AG04450 (cell line): ENCODE data around the gene ELOVL3. TPM values are rescaled to one million over a fixed set of nuclear protein-coding genes. Genes with fewer than 3 reads are reported as not detected.

Experiments used
- CTCF ChIA-PET: fragments of 300-600, 350-600 bp; formaldehyde crosslinking; extraction: SDS; loops from one replicate; lab custom pipeline; 2022; ENCODE audit warnings: antibody characterized with exemption, inconsistent platforms; lab: Charles Lee
- POLR2A ChIA-PET: fragments of 350-600 bp; formaldehyde crosslinking; extraction: SDS; loops from one replicate; lab custom pipeline; 2021; ENCODE audit warnings: antibody characterized with exemption, inconsistent platforms; lab: Yijun Ruan, JAX
- DNase-seq: peaks from one replicate; pipeline ENCODE4 v3.0.0-alpha.2; 2011; ENCODE audit warnings: low read depth, low spot score
- H3K27ac ChIP-seq: one replicate; pipeline ENCODE4 v1.5.1; 2012; ENCODE audit warnings: low read depth, low read length, control low read depth
- H3K27me3 ChIP-seq: one replicate; pipeline ENCODE4 v1.6.0; 2012; ENCODE audit warnings: low read length; ENCODE audit not compliant: control insufficient read depth, insufficient read depth
- H3K4me3 ChIP-seq: 2 replicates; pipeline ENCODE4 v1.5.1; 2011; ENCODE audit warnings: mild to moderate bottlenecking, low read depth, low read length, control low read depth
- H3K9me3 ChIP-seq: 2 replicates; pipeline ENCODE4 v1.5.1; 2012; ENCODE audit warnings: low read length; ENCODE audit not compliant: control insufficient read depth, insufficient read depth
- polyA minus RNA-seq: library from RNA; depleted of rRNA, polyadenylated mRNA; stranded (reverse); fragments of >200 nt; gene quantifications from 2 replicates; pipeline ENCODE4 v1.2.3, GENCODE V29; 2011; rRNA and poly(A)+ RNA removed
- polyA plus RNA-seq: library from polyadenylated mRNA; depleted of rRNA; stranded (reverse); fragments of >200 nt; gene quantifications from 2 replicates; pipeline ENCODE4 v1.2.3, GENCODE V29; 2011; rRNA removed
- TF ChIP-seq, protein P1 (sequence below): IDR thresholded peaks from 2 replicates; pipeline ENCODE4 v1.5.1; 2011; ENCODE audit warnings: low read depth, low read length, control low read depth, inconsistent platforms

Gene ELOVL3
- polyA plus RNA-seq, result 0.16 and 0.27 TPM in 2 replicates
- polyA minus RNA-seq, result not detected in 2 replicates

DNA sequence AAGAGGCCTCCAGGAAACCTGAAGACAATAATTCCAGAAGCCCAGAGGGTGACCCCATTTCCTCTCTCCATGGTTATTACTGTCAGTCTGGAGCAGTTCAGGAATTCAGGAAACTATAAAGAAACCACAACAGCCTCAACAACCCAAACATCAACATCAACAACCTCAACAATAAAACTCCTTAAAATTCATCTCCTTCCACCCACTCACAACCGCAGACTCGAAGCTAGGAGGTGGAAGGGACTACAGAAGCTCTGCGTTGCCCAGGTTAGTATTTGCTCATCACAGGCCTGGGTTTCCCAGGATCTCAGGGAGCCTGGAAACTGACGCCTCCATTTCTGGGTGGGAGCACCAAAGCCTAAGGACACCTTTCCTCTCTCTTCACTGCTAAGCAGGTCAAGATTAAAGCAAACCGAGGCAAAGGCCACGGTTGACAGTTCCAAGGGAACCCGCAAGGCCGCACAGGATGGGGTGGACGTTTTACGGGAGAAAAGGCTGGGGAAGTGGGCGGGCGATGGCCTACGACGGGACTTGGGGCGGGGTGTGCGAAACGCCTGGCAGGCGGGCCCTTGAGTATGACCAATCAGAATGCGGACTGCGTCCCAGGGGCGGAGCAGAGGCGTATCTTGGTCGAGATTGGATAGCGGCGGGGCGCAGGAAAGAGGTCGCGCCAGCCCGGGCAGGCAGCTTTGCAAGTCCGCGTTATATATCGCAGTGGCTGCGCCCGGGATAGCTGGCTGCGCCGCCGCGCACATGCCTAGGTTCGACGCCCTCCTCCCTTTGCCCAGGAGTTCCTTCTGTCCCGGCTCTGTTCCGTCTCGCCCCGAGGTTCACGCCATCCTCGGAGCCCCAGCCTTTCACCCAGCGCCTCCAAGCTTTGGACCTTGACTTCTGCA, at the start of gene ELOVL3:
ELOVL3 (plus strand) TSS at position 654 of the 896 bp plus-strand sequence. CDS start 250 bp downstream, outside the sequence.
- TF ChIP-seq, protein P1, sequence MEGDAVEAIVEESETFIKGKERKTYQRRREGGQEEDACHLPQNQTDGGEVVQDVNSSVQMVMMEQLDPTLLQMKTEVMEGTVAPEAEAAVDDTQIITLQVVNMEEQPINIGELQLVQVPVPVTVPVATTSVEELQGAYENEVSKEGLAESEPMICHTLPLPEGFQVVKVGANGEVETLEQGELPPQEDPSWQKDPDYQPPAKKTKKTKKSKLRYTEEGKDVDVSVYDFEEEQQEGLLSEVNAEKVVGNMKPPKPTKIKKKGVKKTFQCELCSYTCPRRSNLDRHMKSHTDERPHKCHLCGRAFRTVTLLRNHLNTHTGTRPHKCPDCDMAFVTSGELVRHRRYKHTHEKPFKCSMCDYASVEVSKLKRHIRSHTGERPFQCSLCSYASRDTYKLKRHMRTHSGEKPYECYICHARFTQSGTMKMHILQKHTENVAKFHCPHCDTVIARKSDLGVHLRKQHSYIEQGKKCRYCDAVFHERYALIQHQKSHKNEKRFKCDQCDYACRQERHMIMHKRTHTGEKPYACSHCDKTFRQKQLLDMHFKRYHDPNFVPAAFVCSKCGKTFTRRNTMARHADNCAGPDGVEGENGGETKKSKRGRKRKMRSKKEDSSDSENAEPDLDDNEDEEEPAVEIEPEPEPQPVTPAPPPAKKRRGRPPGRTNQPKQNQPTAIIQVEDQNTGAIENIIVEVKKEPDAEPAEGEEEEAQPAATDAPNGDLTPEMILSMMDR, result no peak
- peak; percentile 81 for DNase-seq
- H3K9me3 ChIP-seq, result no peaks in the 10 kb centered on the region; the same call in 1 of the 2 replicates
- H3K27ac ChIP-seq, result peak within 1 kb of the TSS; percentile 49
- CTCF ChIA-PET, result interaction anchor here (0.6 to 10.8 kb wide), 6 partner anchors 15 to 182 kb away, joined by 3 to 442 read pairs (median 12); partner anchors contain the start of gene PITX3
- H3K27me3 ChIP-seq, result peaks cover 31% of the 10 kb centered on the region
- H3K4me3 ChIP-seq, result peak within 1 kb of the TSS; percentile 49
- POLR2A ChIA-PET, result interaction anchor here (1.0 kb wide), 1 partner anchor 19 kb away, joined by 3 read pairs; the partner anchor contains the start of gene GBF1

DNA sequence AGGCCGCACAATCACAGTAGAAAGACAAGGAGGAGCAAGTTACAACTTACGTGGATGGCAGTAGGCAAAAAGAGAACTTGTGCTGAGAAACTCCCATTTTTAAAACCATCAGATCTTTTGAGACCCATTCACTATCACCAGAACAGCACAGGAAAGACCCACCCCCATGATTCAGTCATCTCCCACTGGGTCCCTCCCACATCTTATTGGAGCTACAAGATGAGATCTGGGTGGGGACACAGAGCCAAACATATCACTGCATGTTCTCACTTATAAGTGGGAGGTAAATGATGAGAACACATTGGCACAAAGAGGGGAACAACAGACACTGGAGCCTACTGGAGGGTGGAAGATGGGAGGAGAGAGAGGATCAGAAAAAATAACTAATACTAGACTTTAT, 41.5 kb upstream of the ELOVL3 start:
- DNase-seq, result no peak
- Histone ChIP-seq H3K27me3 (peaks cover 11% of the 10 kb centered on the region), H3K9me3 (peaks cover 12% of the 10 kb centered on the region), H3K27ac (no peak overlapping the region), H3K4me3 (no peak overlapping the region)
- ChIA-PET POLR2A (no interaction called here), CTCF (interaction anchor here (2.7 kb wide), 1 partner anchor 15 kb away, joined by 10 read pairs; no protein-coding TSS in a partner anchor)
- TF ChIP-seq, protein P1, result no peak

GRCh38 chr10:102185272-102185671, 40.8 kb upstream of the ELOVL3 start:
- ChIA-PET CTCF (interaction anchor here (2.7 kb wide), 1 partner anchor 16 kb away, joined by 10 read pairs; no protein-coding TSS in a partner anchor), POLR2A (no interaction called here)
- H3K9me3 ChIP-seq, result peaks cover 14% of the 10 kb centered on the region
- peaks cover 11% of the 10 kb centered on the region for H3K27me3 ChIP-seq
- DNase-seq, result no peak
- TF ChIP-seq, protein P1, result no peak
- H3K27ac ChIP-seq, result no peak overlapping the region
- no peak overlapping the region for H3K4me3 ChIP-seq

DNA sequence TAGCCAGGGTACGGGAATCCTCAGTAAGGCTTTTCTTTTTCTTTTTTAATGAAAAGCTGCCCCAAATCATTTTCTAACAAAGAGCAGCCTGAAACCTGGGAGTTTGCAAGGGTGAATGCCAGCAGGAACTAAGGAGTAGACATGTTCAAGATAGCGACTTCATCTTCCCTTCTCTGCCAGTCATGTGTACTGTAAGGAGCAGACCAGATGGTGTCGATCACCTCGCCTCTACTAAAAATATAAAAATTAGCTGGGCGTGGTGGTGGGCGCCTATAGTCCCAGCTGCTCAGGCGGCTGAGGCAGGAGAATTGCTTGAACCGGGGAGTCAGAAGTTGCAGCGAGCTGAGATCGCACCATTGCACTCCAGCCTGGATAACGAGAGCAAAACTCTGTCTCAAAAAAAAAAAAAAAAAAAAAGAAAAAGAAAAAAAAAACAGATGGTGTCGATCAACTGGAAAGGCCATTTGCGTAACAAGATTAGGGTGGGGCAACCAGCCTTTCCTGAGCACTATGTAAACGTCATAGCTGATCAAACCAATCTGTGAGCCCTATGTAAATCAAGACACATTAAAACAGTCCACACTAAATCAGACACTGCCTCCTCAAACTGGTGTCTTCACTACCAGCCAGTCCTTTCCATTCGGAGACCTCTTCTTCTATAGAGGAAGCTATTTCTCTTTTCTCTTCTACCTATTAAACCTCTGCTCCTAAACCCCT, 40.1 kb upstream of the ELOVL3 start:
- Histone ChIP-seq H3K27me3 (peaks cover 11% of the 10 kb centered on the region), H3K9me3 (peaks cover 16% of the 10 kb centered on the region), H3K4me3 (no peak overlapping the region), H3K27ac (no peak overlapping the region)
- TF ChIP-seq, protein P1, result no peak
- no peak for DNase-seq
- CTCF ChIA-PET, result interaction anchor here (0.7 to 2.7 kb wide), 2 partner anchors 17 to 35 kb away, joined by 8 to 10 read pairs; no protein-coding TSS in a partner anchor
- POLR2A ChIA-PET, result no interaction called here
